C4-2B (cell line): Measurements from ENCODE around the gene ACTL6B.
"Not testable (repeated sequence)": the region's sequence is repeated elsewhere in the genome, so short reads cannot be mapped to it uniquely, and the experiment has no call there.

Source experiments
- H3K27ac ChIP-seq: fragments of 450-650 bp; 2 replicates; pipeline ENCODE4 v1.5.1; 2017
- CTCF ChIP-seq: fragments of 450-650 bp; conservative IDR thresholded peaks from 2 replicates; pipeline ENCODE4 v1.5.1; 2017; ENCODE audit warnings: mild to moderate bottlenecking
- ZFX ChIP-seq: fragments of 450-650 bp; IDR thresholded peaks from 2 replicates; pipeline ENCODE4 v1.6.1; 2017

Gene ACTL6B

DNA sequence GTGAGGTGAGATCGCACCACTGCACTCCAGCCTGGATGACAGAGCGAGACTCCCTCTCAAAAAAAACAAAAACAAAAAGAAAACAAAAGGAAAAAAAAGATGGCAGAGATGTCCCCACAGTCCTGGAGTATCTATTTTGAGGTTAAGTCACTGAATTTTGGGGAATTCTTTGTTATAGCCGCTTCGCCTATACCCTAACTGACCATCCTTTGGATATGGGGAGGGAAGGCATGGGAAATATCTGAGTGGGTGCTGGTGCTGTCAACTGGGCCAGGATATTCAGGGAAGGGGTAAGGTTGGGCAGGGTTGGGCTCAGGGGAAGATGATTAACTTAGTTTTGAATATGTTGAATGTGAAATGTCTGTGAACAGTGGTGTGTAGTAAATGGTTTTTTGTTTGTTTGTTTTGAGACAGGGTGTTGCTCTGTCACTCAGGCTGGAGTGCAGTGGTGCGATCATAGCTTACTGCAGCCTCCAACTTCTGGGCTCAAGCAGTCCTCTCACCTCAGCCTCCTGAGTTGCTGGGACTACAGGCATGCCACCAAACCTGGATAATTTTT lies 9.0 kb upstream of the ACTL6B start:
- no peak overlapping the region for H3K27ac ChIP-seq
- TF ChIP-seq CTCF: no peak
- no peak for TF ChIP-seq ZFX

DNA sequence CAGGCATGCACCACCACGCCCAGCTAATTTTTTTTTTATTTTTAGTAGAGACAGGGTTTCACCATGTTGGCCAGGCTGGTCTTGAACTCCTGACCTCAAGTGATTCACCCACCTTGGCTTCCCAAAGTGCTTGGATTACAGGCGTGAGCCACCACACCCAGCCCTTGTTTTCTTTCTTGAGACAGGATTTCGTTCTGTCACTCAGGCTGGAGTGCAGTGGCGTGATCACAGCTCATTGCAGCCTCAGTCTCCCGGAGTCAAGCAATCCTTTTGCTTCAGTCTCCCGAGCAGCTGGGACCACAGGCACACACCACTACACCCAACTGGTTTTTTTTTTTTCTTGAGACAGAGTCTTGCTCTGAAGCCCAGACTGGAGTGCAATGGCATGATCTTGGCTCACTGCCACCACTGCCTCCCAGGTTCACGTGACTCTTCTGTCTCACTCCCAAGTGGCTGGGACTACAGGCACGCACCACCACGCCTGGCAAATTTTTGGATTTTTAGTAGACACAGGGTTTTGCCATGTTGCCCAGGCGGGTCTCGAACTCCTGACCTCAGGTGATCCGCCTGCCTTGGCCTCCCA lies 6.0 kb upstream of the ACTL6B start:
- H3K27ac ChIP-seq: not testable (repeated sequence)

DNA sequence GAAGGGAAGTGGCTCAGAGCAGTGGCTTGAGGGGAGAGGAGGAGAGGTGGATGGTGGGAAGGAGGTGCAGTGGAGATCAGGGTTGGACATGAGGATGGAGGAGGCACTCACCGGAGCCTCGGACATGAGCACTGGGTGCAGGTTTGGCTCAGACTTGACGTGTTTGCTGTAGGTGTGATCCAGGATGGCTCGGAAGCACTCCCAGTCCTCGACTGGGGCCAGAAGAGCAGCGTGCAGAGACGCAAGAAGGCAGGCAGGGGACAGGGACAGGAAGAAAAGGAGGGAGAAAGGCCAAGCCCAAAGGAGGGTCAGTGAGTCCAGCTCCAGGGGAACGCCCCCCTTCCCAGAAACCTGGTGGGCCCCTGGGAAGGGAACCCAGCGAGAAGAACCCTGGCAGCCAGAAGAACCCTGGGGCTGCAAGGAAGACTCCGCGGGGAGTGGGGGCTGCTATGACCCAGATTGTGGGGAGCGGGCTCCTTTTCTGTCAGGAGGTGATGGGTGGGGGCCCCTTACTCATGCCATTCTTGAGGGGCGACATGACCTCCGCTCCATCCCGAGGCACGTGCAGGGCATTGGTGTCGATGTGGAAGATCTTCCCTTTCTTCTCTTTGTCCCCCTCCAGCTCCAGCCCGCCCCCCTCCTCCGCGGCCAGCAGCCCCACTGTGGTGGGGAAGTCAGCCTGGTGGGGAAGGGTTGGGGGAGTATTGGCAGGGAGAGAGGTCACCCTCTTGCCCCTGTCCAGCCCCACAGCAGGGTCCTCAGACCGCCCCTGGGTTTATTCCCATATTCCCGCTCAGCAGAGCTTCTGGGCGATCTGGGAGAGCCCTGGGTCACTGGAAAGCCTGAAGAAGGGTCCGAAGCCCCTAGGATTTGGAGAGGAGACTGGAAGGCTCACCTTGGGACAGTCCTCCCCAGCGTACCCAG lies 1.1 kb downstream of the ACTL6B start:
- TF ChIP-seq CTCF (no peak), ZFX (no peak)

GRCh38 chr7:100649826-100650565 lies 6.3 kb downstream of the ACTL6B start:
- no peak overlapping the region for H3K27ac ChIP-seq
- no peak for TF ChIP-seq ZFX
- TF ChIP-seq CTCF: no peak

More for the DNA sequence above, 1.1 kb downstream of the ACTL6B start:
- H3K27ac ChIP-seq: no peak overlapping the region

DNA sequence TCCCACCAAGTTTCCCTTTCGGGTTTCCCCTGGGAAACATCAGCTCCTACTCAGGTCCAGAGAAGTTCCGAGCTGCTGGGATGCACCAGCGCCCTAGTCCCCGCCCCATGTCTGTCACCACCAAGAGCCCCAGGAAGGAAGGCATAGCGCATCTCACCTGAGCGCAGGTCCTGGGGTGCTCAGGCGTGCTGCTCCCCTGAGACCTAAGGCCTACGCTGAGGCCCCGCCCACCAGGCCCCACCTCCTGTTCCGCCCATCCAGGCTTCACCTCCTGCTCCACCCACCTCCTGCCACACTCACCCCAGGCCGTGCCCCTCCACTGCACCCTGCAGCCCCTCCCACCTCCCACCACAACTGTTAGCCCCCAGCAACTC lies 13.7 kb downstream of the ACTL6B start:
- TF ChIP-seq CTCF (no peak), ZFX (no peak)
- H3K27ac ChIP-seq: no peak overlapping the region

GRCh38 chr7:100641860-100642533 lies 14.3 kb downstream of the ACTL6B start:
- no peak for TF ChIP-seq ZFX
- TF ChIP-seq CTCF: no peak
- no peak overlapping the region for H3K27ac ChIP-seq

- no peak for TF ChIP-seq ZFX
- no peak for TF ChIP-seq CTCF
- no peak within 1 kb of the TSS for H3K27ac ChIP-seq
Observed at GRCh38 chr7:100641463-100641859, 14.8 kb downstream of the ACTL6B start, which contains the start of gene TFR2. TSS of gene TFR2 (minus strand) at chr7:100641552. CDS start at chr7:100641509, 43 bp downstream.
